ENCODE data around the gene TLE5. TPM values are rescaled to one million over a fixed set of nuclear protein-coding genes. Genes with fewer than 3 reads are reported as not detected.
A peak's percentile ranks its signal among the peaks of the same experiment; 100 is the strongest.
"Not testable (repeated sequence)": the region's sequence is repeated elsewhere in the genome, so short reads cannot be mapped to it uniquely, and the experiment has no call there.

Gene TLE5
- total RNA-seq, 2 experiments from 2014 or later, result 635 to 655 TPM

DNA sequence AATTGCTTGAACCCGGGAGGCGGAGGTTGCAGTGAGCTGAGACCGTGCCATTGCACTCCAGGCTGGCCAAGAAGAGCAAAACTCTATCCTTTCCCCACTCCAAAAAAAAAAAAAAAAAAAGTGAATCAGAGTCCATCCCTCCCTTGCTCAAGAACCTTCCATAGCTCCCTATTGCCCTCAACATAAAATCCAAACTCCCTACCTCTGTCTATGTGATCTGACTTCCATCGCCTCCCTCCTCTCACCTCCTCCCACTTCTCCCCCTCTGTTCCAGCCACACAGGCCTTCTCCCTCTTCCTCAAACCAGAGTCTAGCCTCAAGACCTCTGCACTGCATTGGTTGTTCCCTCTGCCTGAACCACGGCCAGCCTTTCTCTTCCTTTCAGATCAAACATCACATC is 23.2 kb downstream of the TLE5 start:
- Mint-ChIP-seq H3K4me1 (ENCODE audit: low read depth) (peaks cover 30% of the 10 kb centered on the region), H3K27me3 (ENCODE audit: low read depth) (peaks cover 10% of the 10 kb centered on the region), H3K27ac (peak overlapping the region; percentile 54), H3K36me3 (ENCODE audit: low read depth) (no peaks in the 10 kb centered on the region), H3K4me3 (no peak overlapping the region), H3K9me3 (ENCODE audit: insufficient read depth) (no peaks in the 10 kb centered on the region)
- no peak for DNase-seq
- POLR2A ChIA-PET, result no interaction called here
- ATAC-seq, result no peak
- CTCF ChIA-PET, result interaction anchor here (1.2 kb wide), 1 partner anchor 77 kb away, joined by 3 read pairs; no protein-coding TSS in a partner anchor

DNA sequence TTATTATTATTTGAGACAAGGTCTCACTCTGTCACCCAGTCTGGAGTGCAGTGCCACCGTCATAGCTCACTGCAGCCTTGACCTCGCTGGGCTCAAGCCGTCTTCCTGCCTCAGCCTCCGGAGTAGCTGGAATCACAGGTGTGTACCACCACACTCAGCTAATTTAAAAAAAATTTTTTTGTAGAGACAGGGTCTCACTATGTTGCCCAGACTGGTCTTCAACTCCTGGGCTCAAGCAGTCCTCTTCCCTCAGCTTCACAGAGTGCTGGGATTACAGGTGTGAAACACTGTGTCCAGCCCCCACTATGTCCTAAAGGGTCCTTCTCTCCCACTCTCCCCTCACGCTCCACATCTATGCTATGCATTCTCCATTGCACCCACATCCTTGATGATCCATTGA is 24.1 kb downstream of the TLE5 start:
- peaks cover 30% of the 10 kb centered on the region for H3K4me1 Mint-ChIP-seq (ENCODE audit: low read depth)
- no peaks in the 10 kb centered on the region for H3K9me3 Mint-ChIP-seq (ENCODE audit: insufficient read depth)
- ChIA-PET POLR2A (interaction anchor here (3.4 kb wide), 1 partner anchor 23 kb away, joined by 23 read pairs; the partner anchor contains the start of gene TLE5), CTCF (interaction anchor here (1.1 kb wide), 1 partner anchor 66 kb away, joined by 4 read pairs; no protein-coding TSS in a partner anchor)
- peaks cover 17% of the 10 kb centered on the region for H3K27me3 Mint-ChIP-seq (ENCODE audit: low read depth)
- ATAC-seq (no peak), DNase-seq (no peak)
- no peak overlapping the region for H3K27ac Mint-ChIP-seq
- no peaks in the 10 kb centered on the region for H3K36me3 Mint-ChIP-seq (ENCODE audit: low read depth)
- no peak overlapping the region for H3K4me3 Mint-ChIP-seq

DNA sequence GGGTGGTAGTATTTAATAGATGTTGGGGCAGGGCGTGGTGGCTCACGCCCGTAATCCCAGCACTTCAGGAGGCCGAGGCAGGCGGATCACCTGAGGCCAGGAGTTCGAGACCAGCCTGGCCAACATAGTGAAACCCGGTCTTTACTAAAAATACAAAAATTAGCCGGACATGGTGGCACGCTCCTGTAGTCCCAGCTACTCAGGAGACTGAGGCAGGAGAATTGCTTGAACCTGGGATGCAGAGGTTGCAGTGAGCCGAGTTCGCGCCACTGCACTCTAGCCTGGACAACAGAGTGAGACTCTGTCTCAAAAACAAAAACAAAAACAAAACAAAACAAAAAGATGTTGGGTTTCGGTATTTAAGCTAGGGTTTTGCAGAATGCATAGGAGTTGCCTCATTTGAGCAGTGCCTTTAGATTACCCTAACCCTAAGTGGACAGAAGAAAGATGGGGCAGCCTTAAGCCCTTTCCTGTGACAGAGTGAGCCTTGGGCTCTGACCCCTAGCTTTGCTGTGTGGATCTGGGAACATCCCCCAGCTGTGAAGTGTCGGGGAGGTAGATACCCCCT is 25.2 kb downstream of the TLE5 start:
- not testable (repeated sequence) for DNase-seq; H3K36me3 Mint-ChIP-seq (ENCODE audit: low read depth); H3K9me3 Mint-ChIP-seq (ENCODE audit: insufficient read depth); ATAC-seq
- H3K27me3 Mint-ChIP-seq (ENCODE audit: low read depth), result peaks cover 20% of the 10 kb centered on the region
- POLR2A ChIA-PET, result interaction anchor here (0.6 to 3.4 kb wide), 5 partner anchors 14 to 97 kb away, joined by 3 to 23 read pairs (median 4); partner anchors contain the start of gene TLE5
- CTCF ChIA-PET, result interaction anchor here (1.1 to 2.9 kb wide), 5 partner anchors 13 to 86 kb away, joined by 3 to 19 read pairs (median 11); no protein-coding TSS in a partner anchor
- peak overlapping the region; percentile 49 for H3K27ac Mint-ChIP-seq
- peak overlapping the region; percentile 87 for H3K4me3 Mint-ChIP-seq
- H3K4me1 Mint-ChIP-seq (ENCODE audit: low read depth), result peaks cover 30% of the 10 kb centered on the region

GRCh38 chr19:3036119-3036976 is 25.9 kb downstream of the TLE5 start:
- ATAC-seq (peak; percentile 54), DNase-seq (peak; percentile 90)
- peak overlapping the region; percentile 95 for H3K27ac Mint-ChIP-seq
- peak overlapping the region; percentile 87 for H3K4me3 Mint-ChIP-seq
- no peaks in the 10 kb centered on the region for H3K36me3 Mint-ChIP-seq (ENCODE audit: low read depth)
- no peaks in the 10 kb centered on the region for H3K9me3 Mint-ChIP-seq (ENCODE audit: insufficient read depth)
- peaks cover 25% of the 10 kb centered on the region for H3K27me3 Mint-ChIP-seq (ENCODE audit: low read depth)
- CTCF ChIA-PET, result interaction anchor here (0.6 to 2.9 kb wide), 13 partner anchors 9 to 1063 kb away, joined by 3 to 19 read pairs (median 5); partner anchors contain the start of gene THOP1
- POLR2A ChIA-PET, result interaction anchor here (0.6 to 3.4 kb wide), 12 partner anchors 9 to 565 kb away, joined by 3 to 23 read pairs (median 3); partner anchors contain the start of gene TLE5
- peaks cover 30% of the 10 kb centered on the region for H3K4me1 Mint-ChIP-seq (ENCODE audit: low read depth)

DNA sequence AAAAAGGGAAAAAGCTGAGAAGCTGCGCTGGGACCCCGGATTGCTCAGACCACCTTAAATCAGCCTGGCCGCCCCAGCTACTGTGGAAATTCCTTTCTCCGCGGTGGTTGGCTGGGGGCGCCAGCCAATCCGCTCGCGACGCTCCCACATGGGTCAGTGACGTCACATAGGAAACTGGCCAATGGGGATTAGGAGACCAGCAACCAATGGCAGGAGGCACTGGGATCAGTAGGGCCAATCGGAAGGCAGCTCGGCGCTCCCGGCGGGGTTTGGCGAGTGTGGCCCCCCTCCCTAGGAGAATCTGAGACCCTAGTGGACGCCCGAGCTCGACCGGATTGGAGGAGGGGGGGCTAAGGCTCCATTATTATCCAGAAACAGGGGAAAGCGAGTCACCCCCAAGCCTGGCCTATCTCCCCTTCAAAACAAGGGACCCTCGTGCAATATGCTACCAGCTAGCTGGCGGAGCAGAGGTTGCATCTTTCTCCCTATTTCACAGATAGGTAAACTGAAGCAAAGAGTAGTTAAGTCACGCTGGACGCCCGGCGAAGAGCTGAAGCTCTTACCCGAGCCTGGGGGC is 26.7 kb downstream of the TLE5 start:
- peak overlapping the region; percentile 95 for H3K27ac Mint-ChIP-seq
- no peaks in the 10 kb centered on the region for H3K9me3 Mint-ChIP-seq (ENCODE audit: insufficient read depth)
- ChIA-PET POLR2A (interaction anchor here (0.5 to 3.4 kb wide), 11 partner anchors 8 to 559 kb away, joined by 3 to 23 read pairs (median 3); partner anchors contain the start of gene TLE5), CTCF (interaction anchor here (0.6 to 2.9 kb wide), 13 partner anchors 9 to 1064 kb away, joined by 3 to 19 read pairs (median 5); partner anchors contain the start of gene THOP1)
- peaks cover 30% of the 10 kb centered on the region for H3K4me1 Mint-ChIP-seq (ENCODE audit: low read depth)
- H3K27me3 Mint-ChIP-seq (ENCODE audit: low read depth), result peaks cover 30% of the 10 kb centered on the region
- peak overlapping the region; percentile 87 for H3K4me3 Mint-ChIP-seq
- H3K36me3 Mint-ChIP-seq (ENCODE audit: low read depth), result no peaks in the 10 kb centered on the region
- ATAC-seq (peak; percentile 94), DNase-seq (peak; percentile 98)

DNA sequence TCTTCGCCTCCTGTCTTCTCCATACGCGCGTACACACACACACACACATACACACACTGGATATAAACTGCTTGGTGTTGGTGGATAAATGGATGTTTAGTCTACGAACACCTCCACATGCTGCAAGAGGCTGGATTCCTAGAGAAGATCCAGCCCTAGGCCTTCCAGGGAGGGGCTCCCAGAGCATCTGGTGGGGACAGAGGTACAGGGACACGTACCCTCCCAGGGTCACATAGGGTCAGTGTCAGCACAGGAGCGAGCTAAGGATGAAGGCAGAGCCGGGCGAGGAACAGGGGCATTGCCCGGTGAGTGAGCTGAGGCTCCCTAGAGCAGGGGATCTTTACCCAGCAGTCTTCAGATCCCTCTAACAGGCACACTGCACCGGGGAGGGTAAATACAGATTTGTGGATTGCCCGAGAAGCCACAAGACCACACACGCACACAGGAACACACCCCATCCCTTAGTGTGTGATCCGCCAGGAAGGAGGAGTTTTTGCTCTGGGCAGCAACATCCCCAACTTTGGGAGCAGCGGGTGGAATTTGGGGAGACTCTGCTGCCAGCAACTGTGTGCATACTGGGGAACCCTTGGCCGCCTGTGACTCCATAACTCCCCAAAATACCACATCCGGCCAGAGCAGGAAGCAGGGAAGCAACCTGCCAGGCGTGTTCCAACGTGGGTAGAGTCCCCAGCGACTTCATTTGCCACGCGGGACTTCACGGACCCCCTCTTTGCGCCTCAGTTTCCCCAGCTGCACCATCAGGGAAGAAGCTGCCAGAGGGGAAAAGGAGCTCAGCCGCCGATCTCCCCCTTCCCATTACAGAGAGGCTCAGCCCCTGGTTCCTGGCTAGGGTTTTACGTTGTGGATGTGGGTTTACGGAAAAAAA is 27.4 kb downstream of the TLE5 start:
- peak overlapping the region; percentile 95 for H3K27ac Mint-ChIP-seq
- ATAC-seq, result peak; percentile 32
- no peaks in the 10 kb centered on the region for H3K36me3 Mint-ChIP-seq (ENCODE audit: low read depth)
- peak; percentile 68 for DNase-seq
- ChIA-PET CTCF (interaction anchor here (0.7 to 2.9 kb wide), 9 partner anchors 8 to 250 kb away, joined by 3 to 19 read pairs (median 6); partner anchors contain the start of gene THOP1), POLR2A (interaction anchor here (0.5 to 3.4 kb wide), 6 partner anchors 17 to 558 kb away, joined by 3 to 23 read pairs (median 5); partner anchors contain the start of gene TLE5)
- no peaks in the 10 kb centered on the region for H3K9me3 Mint-ChIP-seq (ENCODE audit: insufficient read depth)
- H3K4me1 Mint-ChIP-seq (ENCODE audit: low read depth), result peaks cover 33% of the 10 kb centered on the region
- peak overlapping the region; percentile 87 for H3K4me3 Mint-ChIP-seq
- H3K27me3 Mint-ChIP-seq (ENCODE audit: low read depth), result peaks cover 37% of the 10 kb centered on the region

- CTCF ChIA-PET, result interaction anchor here (2.9 kb wide), 1 partner anchor 69 kb away, joined by 19 read pairs; no protein-coding TSS in a partner anchor
- ATAC-seq (no peak), DNase-seq (no peak)
- Mint-ChIP-seq H3K27me3 (ENCODE audit: low read depth) (peaks cover 39% of the 10 kb centered on the region), H3K36me3 (ENCODE audit: low read depth) (no peaks in the 10 kb centered on the region), H3K4me1 (ENCODE audit: low read depth) (peaks cover 37% of the 10 kb centered on the region), H3K27ac (peak overlapping the region; percentile 95), H3K4me3 (no peak overlapping the region), H3K9me3 (ENCODE audit: insufficient read depth) (no peaks in the 10 kb centered on the region)
- POLR2A ChIA-PET, result no interaction called here
Measured at GRCh38 chr19:3034406-3034655, 28.0 kb downstream of the TLE5 start.

DNA sequence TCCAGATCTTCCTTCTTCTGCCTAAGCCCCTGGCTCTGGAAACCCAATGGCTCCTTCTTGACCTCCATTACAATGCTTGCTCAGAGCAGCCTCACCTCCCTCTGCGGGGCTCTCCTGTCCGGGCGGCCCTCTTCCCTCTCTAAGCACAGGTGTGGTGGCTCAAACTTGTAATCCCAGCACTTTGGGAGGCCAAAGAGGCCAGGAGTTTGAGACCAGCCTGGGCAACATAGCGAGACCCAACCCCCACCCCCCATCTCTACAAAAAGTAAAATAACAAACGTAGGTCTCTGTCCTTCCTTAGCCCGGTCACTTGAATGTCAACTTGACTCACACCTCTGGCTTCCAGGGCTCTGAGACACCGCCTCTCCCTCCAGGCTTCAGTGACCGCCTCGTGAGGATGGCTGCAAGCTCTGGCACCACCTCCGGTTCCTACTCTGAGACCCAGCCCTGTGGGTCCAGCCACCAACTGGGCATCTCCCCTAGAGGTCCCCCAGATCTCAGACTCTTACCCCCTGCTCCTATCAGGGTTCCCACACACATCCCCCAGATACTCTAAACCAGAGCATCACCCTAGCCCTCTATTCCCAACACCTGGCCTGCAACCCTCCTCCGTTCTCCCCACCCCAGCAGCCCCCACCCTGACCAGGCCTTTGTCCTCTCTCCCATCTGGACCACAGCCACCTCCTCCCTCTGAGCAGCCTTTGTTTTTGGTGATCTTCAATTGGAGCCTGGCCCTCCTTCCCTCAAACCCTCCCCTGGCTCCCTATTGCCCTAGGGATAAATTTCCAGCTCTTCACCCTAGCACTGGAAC is 28.5 kb downstream of the TLE5 start:
- H3K36me3 Mint-ChIP-seq (ENCODE audit: low read depth), result no peaks in the 10 kb centered on the region
- no peak overlapping the region for H3K27ac Mint-ChIP-seq

DNA sequence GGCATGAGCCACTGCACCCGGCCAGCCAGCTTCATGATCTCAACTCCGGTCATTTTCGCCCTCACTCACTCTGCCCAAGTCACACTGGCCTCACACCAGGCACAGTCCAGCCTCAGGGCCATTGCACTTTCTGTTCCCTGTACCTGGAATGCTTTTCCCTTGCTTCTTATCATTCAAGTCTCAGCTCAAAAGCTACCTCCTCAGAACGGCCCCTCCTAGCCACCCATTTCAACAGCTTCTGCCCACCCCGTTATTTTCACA is 30.8 kb downstream of the TLE5 start:
- Mint-ChIP-seq H3K27ac (no peak overlapping the region), H3K27me3 (ENCODE audit: low read depth) (peaks cover 51% of the 10 kb centered on the region), H3K9me3 (ENCODE audit: insufficient read depth) (no peaks in the 10 kb centered on the region), H3K4me3 (no peak overlapping the region), H3K4me1 (ENCODE audit: low read depth) (peaks cover 35% of the 10 kb centered on the region), H3K36me3 (ENCODE audit: low read depth) (no peaks in the 10 kb centered on the region)
- DNase-seq (no peak), ATAC-seq (no peak)
- ChIA-PET CTCF (interaction anchor here (0.9 to 1.2 kb wide), 3 partner anchors 69 to 81 kb away, joined by 3 to 4 read pairs (median 4); no protein-coding TSS in a partner anchor), POLR2A (no interaction called here)

More for the DNA sequence above, 28.5 kb downstream of the TLE5 start:
- Mint-ChIP-seq H3K4me1 (ENCODE audit: low read depth) (peaks cover 36% of the 10 kb centered on the region), H3K4me3 (no peak overlapping the region), H3K27me3 (ENCODE audit: low read depth) (peaks cover 37% of the 10 kb centered on the region), H3K9me3 (ENCODE audit: insufficient read depth) (no peaks in the 10 kb centered on the region)
- no peak for DNase-seq
- ATAC-seq, result no peak
- ChIA-PET CTCF (no interaction called here), POLR2A (no interaction called here)

DNA sequence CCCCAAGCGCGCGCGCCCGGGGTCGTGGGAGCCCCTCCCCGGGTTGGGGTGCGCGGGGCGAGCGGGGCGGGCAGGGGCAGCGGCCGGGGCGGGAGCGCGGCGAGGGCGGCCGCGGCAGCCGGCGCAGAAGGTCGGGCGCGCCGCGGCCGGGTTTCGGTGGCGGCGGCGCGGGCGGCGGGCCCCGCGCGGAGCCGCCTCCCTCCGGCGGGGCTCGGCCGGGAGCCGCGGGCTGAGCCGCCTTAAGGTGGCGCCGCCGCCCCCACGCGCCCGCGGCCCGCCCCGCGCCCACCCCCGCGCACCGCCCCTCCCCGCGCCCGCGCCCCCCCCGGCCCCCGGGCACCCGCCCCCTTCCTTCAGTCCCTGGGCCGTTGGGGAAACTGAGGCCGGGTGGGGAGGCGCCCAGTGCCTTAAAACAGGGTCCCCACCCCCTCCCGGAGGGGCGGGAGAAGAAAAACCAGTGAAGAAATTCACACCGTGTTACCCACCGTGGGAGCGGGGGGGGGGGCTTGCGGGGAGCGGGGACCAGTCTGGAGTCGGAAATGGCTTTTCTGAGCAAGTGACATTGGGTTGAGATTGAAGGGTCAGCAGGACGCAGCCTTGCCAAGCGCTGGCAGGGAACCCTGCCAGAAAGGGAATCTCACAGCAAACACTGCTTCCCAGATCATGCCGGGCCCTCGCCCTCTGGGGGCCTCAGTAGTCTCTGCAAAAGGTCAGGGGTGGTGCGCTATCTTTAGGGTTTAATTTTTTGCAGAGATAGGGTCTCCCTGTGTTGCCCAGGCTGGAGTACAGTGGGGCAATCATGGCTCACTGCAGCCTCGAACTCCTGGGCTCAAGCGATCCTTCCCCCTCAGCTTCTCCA is 33.0 kb downstream of the TLE5 start, which contains the start of gene TLE2:
Gene TLE2 (minus strand): TSS at position 216 of the 859 bp plus-strand sequence. CDS start 376 bp downstream, outside the sequence.
- no peak for ATAC-seq
- Mint-ChIP-seq H3K27me3 (ENCODE audit: low read depth) (peaks cover 59% of the 10 kb centered on the region), H3K36me3 (ENCODE audit: low read depth) (no peaks in the 10 kb centered on the region), H3K4me3 (peak within 1 kb of the TSS; percentile 42), H3K9me3 (ENCODE audit: insufficient read depth) (no peaks in the 10 kb centered on the region), H3K27ac (no peak within 1 kb of the TSS), H3K4me1 (ENCODE audit: low read depth) (peaks cover 28% of the 10 kb centered on the region)
- ChIA-PET CTCF (no interaction called here), POLR2A (no interaction called here)
- no peak for DNase-seq

Measured in activated CD8-positive, alpha-beta T cell treated with anti-CD3 and anti-CD28 coated beads, Interleukin-2, amount 10 ng/mL, durations not matched to agents 7 days and 5 days (primary cell).